Measurements from ENCODE around the gene RPL31. TPM values are rescaled to one million over a fixed set of nuclear protein-coding genes. Genes with fewer than 3 reads are reported as not detected.

Gene RPL31
- total and polyA plus RNA-seq, 8 donors, result 272 to 7,137 (median 1,362) TPM

DNA sequence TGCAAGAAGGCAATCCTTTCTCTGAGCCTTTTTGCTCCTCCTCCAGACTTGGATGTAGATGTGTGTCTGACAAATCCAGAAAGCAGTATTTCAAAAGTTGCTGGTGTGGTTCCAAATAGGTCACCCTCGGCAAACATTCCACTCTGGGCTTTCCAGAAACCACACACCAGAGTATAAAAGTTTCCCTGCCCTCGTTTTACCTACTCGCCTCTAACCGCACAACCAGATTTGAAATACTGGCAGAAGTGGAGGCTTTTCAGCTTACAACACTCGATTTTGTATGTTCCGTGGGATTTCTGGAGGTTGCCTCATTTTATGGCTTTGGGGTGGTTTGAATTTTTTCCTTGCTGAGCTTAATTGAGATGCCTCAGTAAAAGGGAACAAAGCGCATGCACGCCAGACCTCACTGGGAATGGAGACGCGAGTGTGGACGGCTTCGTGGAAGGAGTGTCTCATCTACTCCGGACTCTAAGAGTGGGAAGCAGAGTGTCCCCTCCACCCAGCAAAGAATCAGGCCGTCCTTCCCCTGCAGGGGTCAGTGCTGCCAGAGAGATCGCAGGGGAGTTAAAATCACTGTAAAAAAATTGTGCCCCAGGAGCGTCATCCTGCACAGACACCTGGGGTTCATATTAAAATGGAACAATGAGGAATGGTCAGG lies 44.0 kb upstream of the RPL31 start:
- peaks cover 14 to 29% (median 22%) of the 10 kb centered on the region in 4 donors for H3K4me1 ChIP-seq
- no peak overlapping the region for H3K4me3 ChIP-seq
- 33 to 56% (median 41%) methylated on average over 16 of the region's 16 CpGs for WGBS, 5 donors
- TF ChIP-seq POLR2AphosphoS5 (IDR thresholded peaks at IDR 0.05), result peak in 2 of 3 donors; percentile 27 to 56
- TF ChIP-seq, protein P1, sequence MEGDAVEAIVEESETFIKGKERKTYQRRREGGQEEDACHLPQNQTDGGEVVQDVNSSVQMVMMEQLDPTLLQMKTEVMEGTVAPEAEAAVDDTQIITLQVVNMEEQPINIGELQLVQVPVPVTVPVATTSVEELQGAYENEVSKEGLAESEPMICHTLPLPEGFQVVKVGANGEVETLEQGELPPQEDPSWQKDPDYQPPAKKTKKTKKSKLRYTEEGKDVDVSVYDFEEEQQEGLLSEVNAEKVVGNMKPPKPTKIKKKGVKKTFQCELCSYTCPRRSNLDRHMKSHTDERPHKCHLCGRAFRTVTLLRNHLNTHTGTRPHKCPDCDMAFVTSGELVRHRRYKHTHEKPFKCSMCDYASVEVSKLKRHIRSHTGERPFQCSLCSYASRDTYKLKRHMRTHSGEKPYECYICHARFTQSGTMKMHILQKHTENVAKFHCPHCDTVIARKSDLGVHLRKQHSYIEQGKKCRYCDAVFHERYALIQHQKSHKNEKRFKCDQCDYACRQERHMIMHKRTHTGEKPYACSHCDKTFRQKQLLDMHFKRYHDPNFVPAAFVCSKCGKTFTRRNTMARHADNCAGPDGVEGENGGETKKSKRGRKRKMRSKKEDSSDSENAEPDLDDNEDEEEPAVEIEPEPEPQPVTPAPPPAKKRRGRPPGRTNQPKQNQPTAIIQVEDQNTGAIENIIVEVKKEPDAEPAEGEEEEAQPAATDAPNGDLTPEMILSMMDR (IDR thresholded peaks at IDR 0.05), result no peak
- H3K9me3 ChIP-seq, result no peaks in the 10 kb centered on the region
- DNase-seq, result peak; percentile 56 to 70
- H3K36me3 ChIP-seq, result peaks cover 0 to 11% (median 4%) of the 10 kb centered on the region in 4 donors
- H3K27me3 ChIP-seq, result no peaks in the 10 kb centered on the region
- H3K27ac ChIP-seq, result peak overlapping the region; percentile 6 to 64 (median 56)
- intact Hi-C loops (cut with DNase I; ENCODE audit: low total_unique reads), result no loop called here

DNA sequence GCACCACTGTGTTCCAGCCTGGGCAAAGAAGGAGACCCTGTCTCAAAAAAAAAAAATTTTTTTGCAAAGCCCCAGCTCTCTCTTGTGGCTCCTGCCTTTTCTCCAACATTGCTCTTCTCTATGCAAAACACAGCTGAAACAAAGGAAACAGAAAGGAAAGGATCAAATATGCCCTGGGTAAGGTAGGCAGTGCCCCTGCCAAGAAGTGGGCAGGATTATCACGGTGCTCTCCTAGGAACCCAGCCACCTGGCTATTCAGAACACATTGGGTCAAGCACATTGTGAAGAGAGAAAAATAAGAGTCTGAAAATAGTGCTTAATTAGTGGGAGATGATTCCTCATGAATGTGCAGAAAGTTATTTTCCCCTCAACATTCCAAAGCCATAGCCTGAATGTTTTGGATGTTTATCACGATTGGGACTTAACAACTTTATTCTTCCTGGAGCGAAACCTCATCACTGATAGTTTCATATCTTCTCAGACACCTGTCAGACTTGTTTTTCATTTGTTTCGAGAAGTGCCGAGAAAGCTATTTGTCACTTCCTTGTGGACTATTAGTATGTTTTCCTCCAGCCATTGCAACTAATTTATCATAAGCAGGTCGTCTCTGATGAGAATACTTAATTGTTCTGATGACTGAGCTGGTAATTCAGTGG lies 42.7 kb upstream of the RPL31 start:
- H3K9me3 ChIP-seq, result no peaks in the 10 kb centered on the region
- peak in 1 of 2 donors; percentile 34 for DNase-seq
- H3K27ac ChIP-seq, result no peak overlapping the region
- H3K4me1 ChIP-seq, result peaks cover 14 to 29% (median 22%) of the 10 kb centered on the region in 4 donors
- H3K27me3 ChIP-seq, result no peaks in the 10 kb centered on the region
- intact Hi-C loops (cut with DNase I; ENCODE audit: low total_unique reads), result no loop called here
- no peak for TF ChIP-seq POLR2AphosphoS5 (IDR thresholded peaks at IDR 0.05)
- TF ChIP-seq, protein P1 (IDR thresholded peaks at IDR 0.05), result no peak
- no peak for TF ChIP-seq EP300 (IDR thresholded peaks at IDR 0.05)
- TF ChIP-seq POLR2A (IDR thresholded peaks at IDR 0.05), result no peak
- H3K4me3 ChIP-seq, result no peak overlapping the region
- 30 to 40% (median 37%) methylated on average over 6 of the region's 6 CpGs for WGBS, 5 donors
- peaks cover 0 to 11% (median 2%) of the 10 kb centered on the region in 4 donors for H3K36me3 ChIP-seq

DNA sequence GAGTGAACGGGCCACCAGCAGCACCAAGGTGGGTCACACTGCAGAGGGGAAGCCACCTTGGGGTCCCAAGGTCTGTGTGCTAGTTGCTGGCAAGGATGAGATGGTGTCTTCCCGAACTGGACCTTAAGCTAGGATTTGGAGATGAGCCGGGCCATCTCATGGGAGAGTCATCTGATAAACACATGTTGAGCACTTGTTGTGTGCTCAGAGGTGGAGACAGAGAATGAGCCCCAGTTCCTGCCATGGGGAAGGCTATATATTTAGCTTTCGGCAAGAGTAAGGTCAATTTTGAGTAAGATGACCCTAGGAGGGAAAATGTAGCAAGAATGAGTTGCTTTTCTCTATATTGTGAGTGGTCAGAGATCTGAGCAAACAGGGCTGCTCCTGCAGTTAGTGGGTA lies 41.4 kb upstream of the RPL31 start:
- H3K27ac ChIP-seq, result no peak overlapping the region
- no peaks in the 10 kb centered on the region for H3K9me3 ChIP-seq
- intact Hi-C loops (cut with DNase I; ENCODE audit: low total_unique reads), result no loop called here
- peaks cover 0 to 12% (median 7%) of the 10 kb centered on the region in 4 donors for H3K36me3 ChIP-seq
- no peak overlapping the region for H3K4me3 ChIP-seq
- no peaks in the 10 kb centered on the region for H3K27me3 ChIP-seq
- WGBS, 5 donors, result 87 to 92% (median 91%) methylated on average over 4 of the region's 4 CpGs
- H3K4me1 ChIP-seq, result peaks cover 14 to 29% (median 22%) of the 10 kb centered on the region in 4 donors
- DNase-seq, result no peak
- TF ChIP-seq POLR2AphosphoS5 (IDR thresholded peaks at IDR 0.05) (no peak), EP300 (IDR thresholded peaks at IDR 0.05) (no peak), POLR2A (IDR thresholded peaks at IDR 0.05) (no peak)
- TF ChIP-seq, protein P1 (IDR thresholded peaks at IDR 0.05), result no peak

DNA sequence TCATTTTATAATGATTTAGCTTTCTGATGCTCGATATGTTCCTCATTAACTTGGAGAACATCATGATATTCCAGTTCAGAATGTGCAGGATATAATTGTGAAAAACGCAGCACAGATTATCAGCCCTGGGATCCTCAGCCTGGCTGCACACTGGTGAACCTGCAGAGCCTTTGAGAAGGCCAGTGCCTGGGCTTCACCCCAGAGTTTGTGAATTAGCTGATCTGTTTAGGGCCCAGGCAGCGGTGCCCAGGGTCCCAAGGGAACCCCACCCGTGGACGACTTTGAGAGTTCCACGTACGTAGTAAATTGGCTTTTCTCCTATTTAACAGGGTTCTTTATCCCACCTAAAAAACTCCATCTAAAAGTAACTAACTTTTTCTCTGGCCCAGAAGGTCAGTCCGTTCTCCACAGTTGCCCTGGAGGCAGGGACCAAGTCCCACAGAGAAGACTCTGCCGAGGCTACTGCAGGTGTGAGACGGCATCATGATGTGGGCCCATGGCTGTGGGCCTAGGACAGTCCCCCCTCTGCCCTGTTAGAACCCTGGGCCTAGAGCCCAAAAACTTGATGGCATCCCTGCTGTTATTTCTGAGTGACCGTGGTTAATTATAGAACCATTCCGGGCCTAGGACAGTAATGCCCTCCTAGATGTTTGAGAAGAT lies 39.6 kb upstream of the RPL31 start:
- 87 to 96% (median 94%) methylated on average over 12 of the region's 12 CpGs for WGBS, 5 donors
- H3K36me3 ChIP-seq, result peaks cover 0 to 19% (median 9%) of the 10 kb centered on the region in 4 donors
- TF ChIP-seq POLR2A (IDR thresholded peaks at IDR 0.05), result no peak
- TF ChIP-seq POLR2AphosphoS5 (IDR thresholded peaks at IDR 0.05), result no peak
- TF ChIP-seq, protein P1 (IDR thresholded peaks at IDR 0.05), result no peak
- TF ChIP-seq EP300 (IDR thresholded peaks at IDR 0.05), result no peak
- no peaks in the 10 kb centered on the region for H3K9me3 ChIP-seq
- H3K27ac ChIP-seq, result no peak overlapping the region
- H3K4me3 ChIP-seq, result no peak overlapping the region
- DNase-seq, result no peak
- H3K4me1 ChIP-seq, result peaks cover 14 to 25% (median 18%) of the 10 kb centered on the region in 4 donors
- H3K27me3 ChIP-seq, result no peaks in the 10 kb centered on the region
- intact Hi-C loops (cut with DNase I; ENCODE audit: low total_unique reads), result no loop called here

Data from stomach (tissue), 9 donors.